Thyroid gland (tissue), 4 donors: Measurements from ENCODE around the gene HOTAIR. TPM values are rescaled to one million over a fixed set of nuclear protein-coding genes. Genes with fewer than 3 reads are reported as not detected.

Source experiments
- DNase-seq, 2 donors: peaks; one replicate each; pipeline ENCODE4 v3.0.0-alpha.2; 2019
- H3K27ac ChIP-seq, 3 donors: fragments of 200-600 bp; sonication (generic); 1 replicate in 2 of 3; 2 replicates in 1 of 3; pipeline ENCODE4 v1.5.1; 2016 to 2019; ENCODE audit warnings: mild to moderate bottlenecking in 1 of 3, moderate library complexity in 1 of 3
- H3K27me3 ChIP-seq: fragments of 200-600 bp; sonication (generic); one replicate; pipeline ENCODE4 v1.5.1; 2019
- H3K36me3 ChIP-seq, 2 donors: fragments of 200-600 bp; sonication (generic); one replicate each; pipeline ENCODE4 v1.5.1; 2016 to 2019
- H3K4me1 ChIP-seq, 2 donors: fragments of 200-600 bp; sonication (generic); one replicate each; pipeline ENCODE4 v1.5.1; 2017 to 2019
- H3K4me3 ChIP-seq, 3 donors: fragments of 200-600 bp; sonication (generic); replicated peaks in 1 of 3; 1 replicate in 2 of 3; 2 replicates in 1 of 3; pipeline ENCODE4 v1.5.1; 2016; ENCODE audit warnings: mild to moderate bottlenecking in 1 of 3
- H3K9me3 ChIP-seq: fragments of 200-600 bp; sonication (generic); one replicate; pipeline ENCODE4 v1.5.1; 2017
- CTCF ChIP-seq, 6 experiments: fragments of 200-600 bp in 3 of 6; fragments of 450-650 bp in 3 of 6; sonication (generic) in 3 of 6; IDR thresholded peaks; one replicate each; pipeline ENCODE4 v1.5.1; 2016 to 2019; ENCODE audit warnings: antibody characterized with exemption in 6 of 6, mild to moderate bottlenecking in 2 of 6, inconsistent platforms in 1 of 6, moderate library complexity in 1 of 6
- POLR2A ChIP-seq, 2 donors: fragments of 450-650 bp; IDR thresholded peaks; one replicate each; pipeline ENCODE4 v1.6.1; 2017; ENCODE audit warnings: antibody characterized with exemption in 2 of 2, mild to moderate bottlenecking in 2 of 2, moderate library complexity in 1 of 2
- WGBS, 2 donors: methylation state at CpG; one replicate each; pipeline ENCODE4 v1.1.5; 2017; 5-methylcytosine and 5-hydroxymethylcytosine counted together
- intact Hi-C: fragments of 100-400 bp; cut with DNase I; formaldehyde crosslinking; loops from one replicate; pipeline ENCODE4 v1.15.1; 2023
- total RNA-seq, 4 donors: library from RNA; depleted of rRNA; stranded (reverse); fragments of >200 nt; gene quantifications; one replicate each; pipeline ENCODE4 v1.2.3, GENCODE V29; 2016

The HOTAIR gene
- total RNA-seq, 4 donors from 2014 or later: not detected

GRCh38 chr12:53980104-53980801 is 5.5 kb upstream of the HOTAIR start:
- peaks cover 6 to 12% of the 10 kb centered on the region in 2 donors for H3K4me1 ChIP-seq
- no peak overlapping the region for H3K27ac ChIP-seq
- H3K36me3 ChIP-seq: no peaks in the 10 kb centered on the region
- TF ChIP-seq POLR2A (IDR thresholded peaks at IDR 0.05) (no peak), CTCF (IDR thresholded peaks at IDR 0.05) (no peak)
- intact Hi-C loops: loop anchor here (10.0 kb wide), 1 partner anchor 215 kb away; no protein-coding TSS in a partner anchor
- WGBS, 2 donors: 13 to 21% methylated on average over 7 of the region's 7 CpGs
- peaks cover 86% of the 10 kb centered on the region for H3K27me3 ChIP-seq
- no peak for DNase-seq
- H3K9me3 ChIP-seq: no peaks in the 10 kb centered on the region
- H3K4me3 ChIP-seq: no peak overlapping the region

- Histone ChIP-seq H3K4me3 (no peak overlapping the region), H3K9me3 (no peaks in the 10 kb centered on the region), H3K36me3 (no peaks in the 10 kb centered on the region), H3K27me3 (peaks cover 89% of the 10 kb centered on the region), H3K4me1 (peaks cover 9 to 19% of the 10 kb centered on the region in 2 donors), H3K27ac (no peak overlapping the region)
- DNase-seq: no peak
- intact Hi-C loops: no loop called here
- TF ChIP-seq POLR2A (IDR thresholded peaks at IDR 0.05): no peak
- TF ChIP-seq CTCF (IDR thresholded peaks at IDR 0.05): no peak
- 8 to 10% methylated on average over 15 of the region's 15 CpGs for WGBS, 2 donors
Observed at GRCh38 chr12:53978477-53979356, 4.0 kb upstream of the HOTAIR start.

- Histone ChIP-seq H3K36me3 (no peaks in the 10 kb centered on the region), H3K27me3 (peaks cover 89% of the 10 kb centered on the region), H3K9me3 (no peaks in the 10 kb centered on the region), H3K27ac (no peak overlapping the region), H3K4me3 (no peak overlapping the region), H3K4me1 (peaks cover 9 to 26% of the 10 kb centered on the region in 2 donors)
- TF ChIP-seq POLR2A (IDR thresholded peaks at IDR 0.05): no peak
- TF ChIP-seq CTCF (IDR thresholded peaks at IDR 0.05): no peak
- no peak for DNase-seq
- intact Hi-C loops: no loop called here
- 3 to 4% methylated on average over 11 of the region's 11 CpGs for WGBS, 2 donors
Observed at GRCh38 chr12:53977596-53978445, 3.1 kb upstream of the HOTAIR start.

- no peak for TF ChIP-seq POLR2A (IDR thresholded peaks at IDR 0.05)
- TF ChIP-seq CTCF (IDR thresholded peaks at IDR 0.05): no peak
- Histone ChIP-seq H3K4me3 (no peak overlapping the region), H3K4me1 (peaks cover 9 to 26% of the 10 kb centered on the region in 2 donors), H3K27me3 (peaks cover 87% of the 10 kb centered on the region), H3K9me3 (no peaks in the 10 kb centered on the region), H3K36me3 (no peaks in the 10 kb centered on the region), H3K27ac (no peak overlapping the region)
- WGBS, 2 donors: 11 to 13% methylated on average over 9 of the region's 9 CpGs
- intact Hi-C loops: no loop called here
- DNase-seq: no peak
Observed at GRCh38 chr12:53976823-53977595, 2.3 kb upstream of the HOTAIR start.
